Liver (tissue), 3 donors: ENCODE measurements around the gene TGM4.

ENCODE experiments used
- CTCF ChIP-seq: fragments of 150-350 bp; IDR thresholded peaks from 2 replicates; pipeline ENCODE4 v1.5.1; 2017; ENCODE audit warnings: improper control_type of control experiment, low read depth, low read length; ENCODE audit not compliant: missing input control
- GABPA ChIP-seq, 2 donors: IDR thresholded peaks in 1 of 2; conservative IDR thresholded peaks in 1 of 2; 2 replicates each; pipeline ENCODE4 v1.6.1; 2016; ENCODE audit warnings: antibody characterized with exemption in 2 of 2, mild to moderate bottlenecking in 1 of 2, moderate library complexity in 1 of 2
- JUND ChIP-seq, 2 donors: IDR thresholded peaks; 2 replicates each; pipeline ENCODE4 v1.6.1; 2016; ENCODE audit warnings: antibody characterized with exemption in 2 of 2
- RAD21 ChIP-seq, 2 donors: IDR thresholded peaks; 2 replicates each; pipeline ENCODE4 v1.6.1; 2016; ENCODE audit warnings: antibody characterized with exemption in 2 of 2, mild to moderate bottlenecking in 2 of 2
- SP1 ChIP-seq: IDR thresholded peaks from 2 replicates; pipeline ENCODE4 v1.6.1; 2018; ENCODE audit warnings: antibody characterized with exemption, mild to moderate bottlenecking
- YY1 ChIP-seq: IDR thresholded peaks from 2 replicates; pipeline ENCODE4 v1.6.1; 2016; ENCODE audit warnings: antibody characterized with exemption, mild to moderate bottlenecking
- donor health status: healthy.
- donor health status: healthy.

GRCh38 chr3:44932271-44932670 lies 57.9 kb downstream of the TGM4 start:
- TF ChIP-seq YY1 = no peak
- TF ChIP-seq CTCF = no peak
- TF ChIP-seq GABPA (IDR thresholded peaks at IDR 0.05 in 1 of 2, conservative IDR thresholded peaks at IDR 0.05 in 1 of 2) = no peak
- no peak for TF ChIP-seq SP1
- no peak for TF ChIP-seq JUND (IDR thresholded peaks at IDR 0.05)
- TF ChIP-seq RAD21 (IDR thresholded peaks at IDR 0.05) = no peak
